ENCODE data around the gene KLC4.

KLC4 gene

DNA sequence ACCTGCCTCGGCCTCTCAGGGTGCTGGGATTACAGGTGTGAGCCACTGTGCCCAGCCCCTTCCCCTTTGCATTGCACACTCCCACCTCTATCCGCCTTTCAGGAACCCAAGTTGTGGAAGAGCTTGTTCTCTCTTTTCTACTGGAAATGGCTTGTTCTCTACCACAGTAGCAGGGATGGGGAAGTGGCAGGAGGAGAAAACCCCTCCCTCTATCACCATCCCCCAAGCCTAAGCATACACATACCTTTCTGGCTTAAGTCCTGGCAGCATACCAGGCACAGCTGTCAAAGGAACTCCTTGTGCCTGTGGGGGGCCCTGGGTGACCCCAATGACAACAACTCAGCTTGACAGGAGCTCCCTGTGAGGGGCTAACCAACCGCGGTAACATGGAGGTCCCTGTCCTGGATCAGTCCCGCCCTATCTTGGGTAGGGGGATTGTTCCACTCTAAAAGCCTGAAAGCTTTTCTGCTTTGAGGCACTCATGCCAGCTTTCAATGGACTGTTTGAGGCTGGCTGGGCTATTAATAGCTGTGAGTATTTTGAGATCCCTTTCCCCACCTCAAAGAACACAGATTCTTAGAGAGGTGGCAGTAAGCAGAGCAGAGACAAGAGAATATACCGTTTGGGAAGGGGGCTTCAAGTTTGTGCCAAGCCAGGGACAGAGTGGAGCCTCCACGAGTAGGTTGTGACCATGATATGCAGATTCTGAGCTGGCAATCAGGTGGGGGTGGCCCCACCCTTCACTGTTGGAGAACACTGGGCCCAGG is 43.1 kb upstream of the KLC4 start:
- Histone ChIP-seq H3K9me3 (ENCODE audit: insufficient read depth, low read length) (no peaks in the 10 kb centered on the region), H3K27me3 (ENCODE audit: insufficient read depth, insufficient read length) (no peaks in the 10 kb centered on the region), H3K36me3 (ENCODE audit: insufficient read depth, insufficient read length, low read length) (peaks cover 59% of the 10 kb centered on the region), H3K4me1 (ENCODE audit: insufficient read depth, insufficient read length) (peaks cover 13% of the 10 kb centered on the region), H3K4me3 (ENCODE audit: insufficient read length, low read depth) (no peak overlapping the region), H3K9ac (ENCODE audit: insufficient read length, low read depth) (no peak overlapping the region)
- DNase-seq (ENCODE audit: low read depth, low spot score) = no peak
- TF ChIP-seq YY1 (IDR thresholded peaks at IDR 0.05; ENCODE audit: insufficient read depth, insufficient read length) = no peak
- no peak for TF ChIP-seq ZNF274 (IDR thresholded peaks at IDR 0.05; ENCODE audit: low read depth, low read length)
- TF ChIP-seq SUZ12 (IDR thresholded peaks at IDR 0.05; ENCODE audit: extremely low read depth, insufficient read depth, insufficient read length) = no peak

DNA sequence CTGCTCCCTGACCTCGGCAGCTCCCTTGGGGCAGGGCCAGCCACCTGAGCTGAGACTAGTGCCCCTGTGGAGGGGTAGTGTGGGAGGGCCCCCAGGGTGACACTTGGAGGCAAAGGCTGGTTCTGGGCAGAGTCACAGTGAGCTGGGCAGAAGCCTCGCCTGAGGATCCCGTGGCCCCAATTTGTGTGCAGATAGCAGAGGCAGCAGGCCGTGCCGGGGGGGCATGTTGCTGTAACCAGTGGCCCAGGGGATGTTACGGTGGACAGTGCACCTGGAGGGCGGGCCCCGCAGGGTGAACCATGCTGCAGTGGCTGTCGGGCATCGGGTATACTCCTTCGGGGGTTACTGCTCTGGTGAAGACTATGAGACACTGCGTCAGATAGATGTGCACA is 42.5 kb upstream of the KLC4 start:
- no peak for DNase-seq (ENCODE audit: low read depth, low spot score)
- Histone ChIP-seq H3K9ac (ENCODE audit: insufficient read length, low read depth) (no peak overlapping the region), H3K36me3 (ENCODE audit: insufficient read depth, insufficient read length, low read length) (peaks cover 53% of the 10 kb centered on the region), H3K4me3 (ENCODE audit: insufficient read length, low read depth) (no peak overlapping the region), H3K27me3 (ENCODE audit: insufficient read depth, insufficient read length) (no peaks in the 10 kb centered on the region), H3K4me1 (ENCODE audit: insufficient read depth, insufficient read length) (peaks cover 11% of the 10 kb centered on the region), H3K9me3 (ENCODE audit: insufficient read depth, low read length) (no peaks in the 10 kb centered on the region)
- TF ChIP-seq YY1 (IDR thresholded peaks at IDR 0.05; ENCODE audit: insufficient read depth, insufficient read length) (no peak), ZNF274 (IDR thresholded peaks at IDR 0.05; ENCODE audit: low read depth, low read length) (no peak), SUZ12 (IDR thresholded peaks at IDR 0.05; ENCODE audit: extremely low read depth, insufficient read depth, insufficient read length) (no peak)

DNA sequence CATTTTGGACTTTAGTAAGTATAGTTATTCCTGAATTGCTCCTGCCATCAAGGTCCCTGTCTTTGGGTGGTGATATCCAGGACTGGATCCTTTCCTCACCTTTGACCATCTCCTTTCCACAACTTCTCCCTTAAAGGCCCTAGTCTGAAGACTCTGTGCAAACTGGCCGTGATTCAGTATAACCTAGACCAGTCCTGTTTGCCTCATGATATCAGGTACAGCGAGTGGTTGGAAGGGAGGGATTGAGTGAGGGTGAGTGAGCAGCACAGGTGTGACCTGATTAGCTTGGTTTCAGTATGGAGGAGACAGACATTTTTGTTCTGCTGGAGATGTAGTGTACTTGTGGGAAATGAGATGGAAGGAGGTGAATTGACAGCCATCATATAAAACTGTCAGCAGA is 40.3 kb upstream of the KLC4 start:
- Histone ChIP-seq H3K9ac (ENCODE audit: insufficient read length, low read depth) (no peak overlapping the region), H3K9me3 (ENCODE audit: insufficient read depth, low read length) (no peaks in the 10 kb centered on the region), H3K36me3 (ENCODE audit: insufficient read depth, insufficient read length, low read length) (peaks cover 55% of the 10 kb centered on the region), H3K4me1 (ENCODE audit: insufficient read depth, insufficient read length) (peaks cover 11% of the 10 kb centered on the region), H3K27me3 (ENCODE audit: insufficient read depth, insufficient read length) (no peaks in the 10 kb centered on the region), H3K4me3 (ENCODE audit: insufficient read length, low read depth) (no peak overlapping the region)
- no peak for DNase-seq (ENCODE audit: low read depth, low spot score)
- no peak for TF ChIP-seq ZNF274 (IDR thresholded peaks at IDR 0.05; ENCODE audit: low read depth, low read length)
- no peak for TF ChIP-seq SUZ12 (IDR thresholded peaks at IDR 0.05; ENCODE audit: extremely low read depth, insufficient read depth, insufficient read length)
- no peak for TF ChIP-seq YY1 (IDR thresholded peaks at IDR 0.05; ENCODE audit: insufficient read depth, insufficient read length)

DNA sequence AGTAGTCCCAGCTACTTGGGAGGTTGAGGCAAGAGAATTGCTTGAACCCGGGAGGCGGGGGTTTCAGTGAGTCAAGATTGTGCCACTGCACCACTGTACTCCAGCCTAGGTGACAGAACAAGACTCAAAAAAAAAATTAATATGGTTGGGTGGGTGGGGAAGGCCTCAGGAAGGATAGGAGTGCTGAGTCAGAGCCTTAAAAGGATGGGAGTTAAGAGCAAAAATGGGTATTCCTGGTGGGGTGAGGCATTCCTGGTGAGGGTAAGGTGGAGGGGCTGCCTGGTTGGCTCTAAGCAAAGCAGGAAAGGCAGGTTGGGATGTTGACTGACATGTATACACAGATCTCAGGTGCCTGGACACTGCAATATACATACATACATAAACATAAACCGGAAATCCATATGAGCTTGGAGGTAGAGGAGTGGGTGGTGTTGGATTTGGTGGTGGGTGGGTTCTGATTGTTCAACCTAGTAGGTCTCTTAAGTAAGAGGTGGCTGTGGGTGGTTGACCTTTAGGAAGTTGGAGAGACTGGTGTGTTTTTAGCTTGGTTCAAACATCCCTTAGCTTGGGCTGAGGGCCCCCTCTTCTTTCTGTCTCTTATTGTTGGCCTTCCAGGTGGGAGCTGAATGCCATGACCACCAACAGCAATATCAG is 39.3 kb upstream of the KLC4 start:
- Histone ChIP-seq H3K9ac (ENCODE audit: insufficient read length, low read depth) (no peak overlapping the region), H3K9me3 (ENCODE audit: insufficient read depth, low read length) (no peaks in the 10 kb centered on the region), H3K4me3 (ENCODE audit: insufficient read length, low read depth) (no peak overlapping the region), H3K4me1 (ENCODE audit: insufficient read depth, insufficient read length) (peaks cover 11% of the 10 kb centered on the region), H3K36me3 (ENCODE audit: insufficient read depth, insufficient read length, low read length) (peaks cover 65% of the 10 kb centered on the region), H3K27me3 (ENCODE audit: insufficient read depth, insufficient read length) (no peaks in the 10 kb centered on the region)
- TF ChIP-seq YY1 (IDR thresholded peaks at IDR 0.05; ENCODE audit: insufficient read depth, insufficient read length) = no peak
- no peak for TF ChIP-seq ZNF274 (IDR thresholded peaks at IDR 0.05; ENCODE audit: low read depth, low read length)
- TF ChIP-seq SUZ12 (IDR thresholded peaks at IDR 0.05; ENCODE audit: extremely low read depth, insufficient read depth, insufficient read length) = no peak
- DNase-seq (ENCODE audit: low read depth, low spot score) = no peak

DNA sequence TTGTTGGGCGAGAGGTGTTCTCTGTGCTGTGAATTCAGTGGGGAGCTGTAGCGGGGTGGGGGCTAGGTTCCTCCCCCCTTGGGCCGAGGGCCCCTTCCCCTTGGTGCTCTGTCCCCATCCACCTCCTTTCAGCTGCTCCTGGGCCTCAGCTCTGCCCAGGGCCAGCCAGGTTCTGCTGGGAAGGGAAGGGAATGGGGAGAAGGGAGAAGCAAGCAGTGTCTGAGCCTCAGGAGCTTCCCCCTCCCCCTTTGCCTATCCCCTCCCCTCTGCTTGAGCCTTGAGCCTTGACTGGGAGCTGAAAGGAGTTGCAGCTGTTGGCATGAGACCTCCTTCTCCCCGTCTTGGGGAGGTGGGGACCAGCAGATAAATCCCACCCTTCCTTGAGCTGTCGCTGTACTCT is 38.6 kb upstream of the KLC4 start:
- Histone ChIP-seq H3K36me3 (ENCODE audit: insufficient read depth, insufficient read length, low read length) (peaks cover 68% of the 10 kb centered on the region), H3K4me1 (ENCODE audit: insufficient read depth, insufficient read length) (peaks cover 11% of the 10 kb centered on the region), H3K4me3 (ENCODE audit: insufficient read length, low read depth) (peak overlapping the region; percentile 84), H3K9ac (ENCODE audit: insufficient read length, low read depth) (peak overlapping the region; percentile 88), H3K27me3 (ENCODE audit: insufficient read depth, insufficient read length) (no peaks in the 10 kb centered on the region), H3K9me3 (ENCODE audit: insufficient read depth, low read length) (no peaks in the 10 kb centered on the region)
- TF ChIP-seq YY1 (IDR thresholded peaks at IDR 0.05; ENCODE audit: insufficient read depth, insufficient read length) (no peak), ZNF274 (IDR thresholded peaks at IDR 0.05; ENCODE audit: low read depth, low read length) (no peak), SUZ12 (IDR thresholded peaks at IDR 0.05; ENCODE audit: extremely low read depth, insufficient read depth, insufficient read length) (no peak)
- no peak for DNase-seq (ENCODE audit: low read depth, low spot score)

DNA sequence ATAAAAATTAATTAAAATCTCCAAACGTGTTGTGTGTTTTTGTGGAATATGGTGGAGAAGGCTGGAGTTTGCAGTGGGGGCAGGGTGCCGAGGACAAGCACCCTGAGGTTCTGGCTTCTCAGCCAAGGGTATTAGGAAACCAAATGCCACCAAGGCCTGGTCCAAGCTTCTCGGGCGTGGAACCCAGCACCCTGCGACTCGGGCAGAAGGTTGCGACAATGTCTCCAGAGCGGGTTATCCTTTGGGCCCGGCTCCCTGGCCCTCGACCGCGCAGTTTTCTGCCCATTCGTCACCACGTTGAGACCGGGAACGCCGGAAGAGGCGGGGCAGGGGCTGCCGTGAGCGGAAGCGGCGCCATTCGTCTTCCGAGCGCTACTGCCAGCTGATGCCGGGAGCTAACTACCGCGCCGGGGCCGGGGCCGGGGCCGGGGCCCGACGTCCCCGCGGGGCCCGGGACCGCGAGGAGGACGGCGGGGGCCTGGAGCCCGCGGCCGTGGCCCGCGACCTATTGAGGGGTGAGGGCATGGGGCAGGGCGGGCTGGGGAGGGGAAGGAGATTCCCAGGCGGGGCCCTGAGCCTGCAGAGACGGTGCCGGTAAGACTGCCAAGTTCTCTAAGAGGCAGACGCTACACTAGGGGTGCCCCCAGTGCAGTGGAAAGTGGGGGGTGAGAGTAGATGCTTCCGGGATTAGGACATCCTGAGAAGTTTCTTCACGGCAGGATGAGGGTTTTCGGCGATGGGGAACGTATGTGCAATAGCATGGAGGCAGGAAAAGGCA is 38.0 kb upstream of the KLC4 start, which contains the start of gene RRP36:
Gene RRP36, plus strand, starts transcription at position 354 of the 778 bp plus-strand sequence. Its CDS starts 32 bp downstream, at position 386.
- H3K27me3 ChIP-seq (ENCODE audit: insufficient read depth, insufficient read length) = no peaks in the 10 kb centered on the region
- H3K9me3 ChIP-seq (ENCODE audit: insufficient read depth, low read length) = no peaks in the 10 kb centered on the region
- peaks cover 7% of the 10 kb centered on the region for H3K4me1 ChIP-seq (ENCODE audit: insufficient read depth, insufficient read length)
- no peak for TF ChIP-seq ZNF274 (IDR thresholded peaks at IDR 0.05; ENCODE audit: low read depth, low read length)
- peak; percentile 18 for TF ChIP-seq YY1 (IDR thresholded peaks at IDR 0.05; ENCODE audit: insufficient read depth, insufficient read length)
- DNase-seq (ENCODE audit: low read depth, low spot score) = no peak
- peak within 1 kb of the TSS; percentile 84 for H3K4me3 ChIP-seq (ENCODE audit: insufficient read length, low read depth)
- H3K9ac ChIP-seq (ENCODE audit: insufficient read length, low read depth) = peak within 1 kb of the TSS; percentile 88
- peaks cover 70% of the 10 kb centered on the region for H3K36me3 ChIP-seq (ENCODE audit: insufficient read depth, insufficient read length, low read length)

DNA sequence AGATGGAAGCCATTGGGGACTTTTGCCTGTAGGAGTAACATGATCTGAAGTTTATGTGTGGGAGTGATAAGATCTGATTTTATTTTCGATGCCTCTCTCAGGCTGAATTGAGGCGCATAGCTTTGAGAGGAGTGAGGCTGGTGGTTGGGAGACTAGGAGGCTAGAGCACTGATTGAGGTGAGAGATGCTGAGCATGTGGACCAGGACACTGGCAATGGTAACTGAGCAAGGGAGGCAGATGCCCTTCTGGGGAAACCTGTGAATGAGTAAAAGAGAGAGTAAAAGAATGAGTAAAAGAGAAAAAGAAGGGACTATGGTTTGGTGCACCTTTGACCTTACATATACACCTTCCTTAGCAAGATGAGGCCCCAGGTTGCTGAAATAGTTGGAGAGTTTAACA is 35.0 kb upstream of the KLC4 start:
- H3K9me3 ChIP-seq (ENCODE audit: insufficient read depth, low read length) = no peaks in the 10 kb centered on the region
- no peak overlapping the region for H3K4me3 ChIP-seq (ENCODE audit: insufficient read length, low read depth)
- DNase-seq (ENCODE audit: low read depth, low spot score) = no peak
- H3K36me3 ChIP-seq (ENCODE audit: insufficient read depth, insufficient read length, low read length) = peaks cover 73% of the 10 kb centered on the region
- H3K9ac ChIP-seq (ENCODE audit: insufficient read length, low read depth) = no peak overlapping the region
- peaks cover 6% of the 10 kb centered on the region for H3K4me1 ChIP-seq (ENCODE audit: insufficient read depth, insufficient read length)
- no peaks in the 10 kb centered on the region for H3K27me3 ChIP-seq (ENCODE audit: insufficient read depth, insufficient read length)
- TF ChIP-seq ZNF274 (IDR thresholded peaks at IDR 0.05; ENCODE audit: low read depth, low read length) (no peak), SUZ12 (IDR thresholded peaks at IDR 0.05; ENCODE audit: extremely low read depth, insufficient read depth, insufficient read length) (no peak), YY1 (IDR thresholded peaks at IDR 0.05; ENCODE audit: insufficient read depth, insufficient read length) (no peak)
